GM23338 (cell line): Measurements from ENCODE around the gene ANKRD13C. TPM values are rescaled to one million over a fixed set of nuclear protein-coding genes. Genes with fewer than 3 reads are reported as not detected.
A peak's percentile ranks its signal among the peaks of the same experiment; 100 is the strongest.

ENCODE experiments used
- ATAC-seq: fragments of 200-7000 bp; cut with Tn5 transposase; 3 replicates; pipeline ENCODE4 v1.9.1; 2020
- DNase-seq: peaks from one replicate; pipeline ENCODE4 v3.0.0-alpha.2; 2015; ENCODE audit warnings: low spot score
- H2AFZ ChIP-seq: fragments of 200-600 bp; sonication (generic); 2 replicates; pipeline ENCODE4 v1.8.0; 2016; ENCODE audit warnings: antibody characterized with exemption, mild to moderate bottlenecking, moderate library complexity
- H3F3A ChIP-seq: fragments of 200-600 bp; sonication (generic); replicated peaks from 2 replicates; pipeline ENCODE4 v1.8.0; 2017; ENCODE audit warnings: antibody characterized with exemption, mixed run types, low read depth
- H3K27ac ChIP-seq: fragments of 200-600 bp; sonication (generic); 2 replicates; pipeline ENCODE4 v1.6.1; 2016; ENCODE audit warnings: low read depth
- H3K27me3 ChIP-seq: fragments of 200-600 bp; sonication (generic); 2 replicates; pipeline ENCODE4 v1.8.0; 2016; ENCODE audit warnings: mild to moderate bottlenecking, mixed run types, moderate library complexity; ENCODE audit not compliant: insufficient read depth
- H3K36me3 ChIP-seq: fragments of 200-600 bp; sonication (generic); 2 replicates; pipeline ENCODE4 v1.8.0; 2016; ENCODE audit warnings: mild to moderate bottlenecking; ENCODE audit not compliant: insufficient read depth
- H3K4me1 ChIP-seq: fragments of 200-600 bp; sonication (generic); 2 replicates; pipeline ENCODE4 v1.8.0; 2016; ENCODE audit warnings: mild to moderate bottlenecking, moderate library complexity; ENCODE audit not compliant: insufficient read depth
- H3K4me2 ChIP-seq: fragments of 200-600 bp; sonication (generic); 2 replicates; pipeline ENCODE4 v1.7.1; 2017; ENCODE audit warnings: mixed run types
- H3K4me3 ChIP-seq: fragments of 200-600 bp; sonication (generic); 2 replicates; pipeline ENCODE4 v1.6.1; 2016; ENCODE audit warnings: mixed run types
- H3K79me2 ChIP-seq: fragments of 200-600 bp; sonication (generic); replicated peaks from 2 replicates; pipeline ENCODE4 v1.8.0; 2017; ENCODE audit warnings: mild to moderate bottlenecking; ENCODE audit not compliant: insufficient read depth
- H3K9me2 ChIP-seq: fragments of 200-600 bp; sonication (generic); 2 replicates; pipeline ENCODE4 v1.8.0; 2017; ENCODE audit not compliant: insufficient read depth
- H4K20me1 ChIP-seq: fragments of 200-600 bp; sonication (generic); replicated peaks from 2 replicates; pipeline ENCODE4 v1.8.0; 2017; ENCODE audit warnings: mild to moderate bottlenecking; ENCODE audit not compliant: insufficient read depth
- H3K27ac Mint-ChIP-seq: 2 replicates; pipeline ENCODE4 v1.8.0; 2020; ENCODE audit warnings: inconsistent platforms, mild to moderate bottlenecking, moderate library complexity, mixed read lengths
- H3K27me3 Mint-ChIP-seq: 3 replicates; pipeline ENCODE4 v1.8.0; 2022; ENCODE audit warnings: low read depth, mild to moderate bottlenecking, moderate library complexity, mixed read lengths, inconsistent platforms; ENCODE audit not compliant: insufficient read depth, poor library complexity
- H3K36me3 Mint-ChIP-seq: 3 replicates; pipeline ENCODE4 v1.8.0; 2021; ENCODE audit warnings: low read depth, mild to moderate bottlenecking, inconsistent platforms, moderate library complexity, mixed read lengths
- H3K4me1 Mint-ChIP-seq: 3 replicates; pipeline ENCODE4 v1.8.0; 2020; ENCODE audit warnings: mild to moderate bottlenecking, inconsistent platforms, mixed read lengths
- H3K4me3 Mint-ChIP-seq: 3 replicates; pipeline ENCODE4 v1.8.0; 2021; ENCODE audit warnings: moderate library complexity, mild to moderate bottlenecking, inconsistent platforms, mixed read lengths
- H3K9me3 Mint-ChIP-seq: 3 replicates; pipeline ENCODE4 v1.8.0; 2020; ENCODE audit warnings: moderate library complexity, mild to moderate bottlenecking, inconsistent platforms, mixed read lengths
- CREB1 ChIP-seq: fragments of 250-450 bp; sonication (Bioruptor Pico); IDR thresholded peaks from 2 replicates; pipeline ENCODE4 v1.5.0; 2020; ENCODE audit warnings: low read depth, mild to moderate bottlenecking, moderate library complexity
- EZH2 ChIP-seq: fragments of 200-600 bp; sonication (generic); IDR thresholded peaks from one replicate; pipeline ENCODE4 v1.8.0; 2017; ENCODE audit warnings: antibody characterized with exemption, mild to moderate bottlenecking, low read depth; ENCODE audit not compliant: unreplicated experiment
- EZH2phosphoT487 ChIP-seq: fragments of 200-600 bp; sonication (generic); IDR thresholded peaks from one replicate; pipeline ENCODE4 v1.8.1; 2018; ENCODE audit warnings: antibody characterized with exemption; ENCODE audit not compliant: unreplicated experiment
- JUNB ChIP-seq: IDR thresholded peaks from one replicate; pipeline ENCODE4 v1.6.1; 2016; ENCODE audit warnings: antibody characterized with exemption; ENCODE audit not compliant: unreplicated experiment
- POLR2AphosphoS5 ChIP-seq: IDR thresholded peaks from 2 replicates; pipeline ENCODE4 v1.6.1; 2016; ENCODE audit warnings: antibody characterized with exemption, low read depth
- ZNF114 ChIP-seq: fragments of 250-450 bp; sonication (Bioruptor Pico); IDR thresholded peaks from 2 replicates; pipeline ENCODE4 v1.5.0; 2020; ENCODE audit warnings: mild to moderate bottlenecking, moderate library complexity
- ZNF331 ChIP-seq: fragments of 250-450 bp; sonication (Bioruptor Pico); IDR thresholded peaks from 2 replicates; pipeline ENCODE4 v1.5.0; 2020; ENCODE audit warnings: low read depth, mild to moderate bottlenecking, moderate library complexity
- polyA plus RNA-seq: library from polyadenylated mRNA; unstranded; fragments of >200 nt; fragmentation: Nextera tagmentation; extraction: Ambion mirVana; gene quantifications from 2 replicates; pipeline ENCODE4 v1.2.1, GENCODE V29; 2016
- total RNA-seq: library from RNA; depleted of rRNA; stranded (reverse); fragments of >200 nt; shearing (Covaris generic); gene quantifications from 2 replicates; pipeline ENCODE4 v1.2.3, GENCODE V29; 2014
- TF ChIP-seq, protein P1 (sequence below), 2 experiments: fragments of 200-600 bp in 1 of 2; sonication (generic) in 1 of 2; conservative IDR thresholded peaks; 2 replicates each; pipeline versions ENCODE4 v1.5.1 to v1.6.1; 2016 to 2017; ENCODE audit warnings: antibody characterized with exemption in 2 of 2, low read depth in 2 of 2, mild to moderate bottlenecking in 2 of 2, moderate library complexity in 1 of 2
- TF ChIP-seq, protein P2 (sequence below): IDR thresholded peaks from 2 replicates; pipeline ENCODE4 v1.6.1; 2016; ENCODE audit warnings: antibody characterized with exemption
- TF ChIP-seq, protein P3 (sequence below): fragments of 250-450 bp; sonication (Bioruptor Pico); IDR thresholded peaks from 2 replicates; pipeline ENCODE4 v1.5.0; 2020; ENCODE audit warnings: mild to moderate bottlenecking, moderate library complexity

Gene ANKRD13C
- total and polyA plus RNA-seq, 2 experiments from 2014 or later: 12.3 to 32.5 TPM

- DNase-seq (no peak), ATAC-seq (no peak)
- no peak overlapping the region for H3K4me3 Mint-ChIP-seq
- Histone ChIP-seq H3F3A (no peaks in the 10 kb centered on the region; the same call in 1 of the 2 replicates), H3K36me3 (no peaks in the 10 kb centered on the region), H2AFZ (no peak overlapping the region), H3K4me1 (peaks cover 8% of the 10 kb centered on the region; the same call in 1 of the 2 replicates), H3K4me3 (no peak overlapping the region), H3K9me2 (no peaks in the 10 kb centered on the region), H3K27me3 (no peaks in the 10 kb centered on the region), H3K27ac (no peak overlapping the region), H3K79me2 (peaks cover 9% of the 10 kb centered on the region; the same call in 1 of the 2 replicates), H3K4me2 (no peak overlapping the region), H4K20me1 (no peaks in the 10 kb centered on the region)
- no peaks in the 10 kb centered on the region; the same call in 2 of the 3 replicates for H3K9me3 Mint-ChIP-seq
- H3K36me3 Mint-ChIP-seq: no peaks in the 10 kb centered on the region
- H3K4me1 Mint-ChIP-seq: peaks cover 20% of the 10 kb centered on the region
- H3K27me3 Mint-ChIP-seq: peaks cover 6% of the 10 kb centered on the region
- no peak overlapping the region for H3K27ac Mint-ChIP-seq
- no peak for TF ChIP-seq POLR2AphosphoS5
- TF ChIP-seq ZNF114 (CRISPR knock-in tag): no peak
- TF ChIP-seq ZNF331 (CRISPR knock-in tag): no peak
- TF ChIP-seq EZH2phosphoT487: no peak
- TF ChIP-seq JUNB: no peak
- TF ChIP-seq, protein P1, sequence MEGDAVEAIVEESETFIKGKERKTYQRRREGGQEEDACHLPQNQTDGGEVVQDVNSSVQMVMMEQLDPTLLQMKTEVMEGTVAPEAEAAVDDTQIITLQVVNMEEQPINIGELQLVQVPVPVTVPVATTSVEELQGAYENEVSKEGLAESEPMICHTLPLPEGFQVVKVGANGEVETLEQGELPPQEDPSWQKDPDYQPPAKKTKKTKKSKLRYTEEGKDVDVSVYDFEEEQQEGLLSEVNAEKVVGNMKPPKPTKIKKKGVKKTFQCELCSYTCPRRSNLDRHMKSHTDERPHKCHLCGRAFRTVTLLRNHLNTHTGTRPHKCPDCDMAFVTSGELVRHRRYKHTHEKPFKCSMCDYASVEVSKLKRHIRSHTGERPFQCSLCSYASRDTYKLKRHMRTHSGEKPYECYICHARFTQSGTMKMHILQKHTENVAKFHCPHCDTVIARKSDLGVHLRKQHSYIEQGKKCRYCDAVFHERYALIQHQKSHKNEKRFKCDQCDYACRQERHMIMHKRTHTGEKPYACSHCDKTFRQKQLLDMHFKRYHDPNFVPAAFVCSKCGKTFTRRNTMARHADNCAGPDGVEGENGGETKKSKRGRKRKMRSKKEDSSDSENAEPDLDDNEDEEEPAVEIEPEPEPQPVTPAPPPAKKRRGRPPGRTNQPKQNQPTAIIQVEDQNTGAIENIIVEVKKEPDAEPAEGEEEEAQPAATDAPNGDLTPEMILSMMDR (conservative IDR thresholded peaks at IDR 0.05; ENCODE audit: low read depth in 2 of 2): no peak
- TF ChIP-seq, protein P2, sequence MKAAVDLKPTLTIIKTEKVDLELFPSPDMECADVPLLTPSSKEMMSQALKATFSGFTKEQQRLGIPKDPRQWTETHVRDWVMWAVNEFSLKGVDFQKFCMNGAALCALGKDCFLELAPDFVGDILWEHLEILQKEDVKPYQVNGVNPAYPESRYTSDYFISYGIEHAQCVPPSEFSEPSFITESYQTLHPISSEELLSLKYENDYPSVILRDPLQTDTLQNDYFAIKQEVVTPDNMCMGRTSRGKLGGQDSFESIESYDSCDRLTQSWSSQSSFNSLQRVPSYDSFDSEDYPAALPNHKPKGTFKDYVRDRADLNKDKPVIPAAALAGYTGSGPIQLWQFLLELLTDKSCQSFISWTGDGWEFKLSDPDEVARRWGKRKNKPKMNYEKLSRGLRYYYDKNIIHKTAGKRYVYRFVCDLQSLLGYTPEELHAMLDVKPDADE: no peak
These were observed 4.5 kb upstream of the ANKRD13C start for GRCh38 chr1:70358921-70359564.

DNA sequence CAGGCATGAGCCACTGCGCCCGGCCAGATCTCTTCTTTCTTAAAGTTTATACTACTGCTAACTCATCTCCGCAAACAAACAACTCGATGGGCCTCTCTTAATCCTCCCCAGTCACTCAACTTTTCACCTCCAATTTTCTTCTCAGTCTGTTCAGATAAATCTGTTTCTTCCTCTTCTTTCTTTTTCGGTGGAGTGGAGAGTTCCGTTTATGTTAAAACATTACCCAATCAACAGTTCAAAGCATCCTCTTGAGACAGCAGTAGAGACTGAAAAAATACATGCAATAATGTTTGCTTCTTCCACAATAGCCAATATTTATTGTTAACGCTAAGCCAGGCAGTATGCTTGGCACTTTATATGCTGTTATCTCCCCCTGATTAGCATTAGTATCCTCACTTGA lies 1.4 kb upstream of the ANKRD13C start:
- Histone ChIP-seq H3K4me1 (peaks cover 15% of the 10 kb centered on the region), H3K4me2 (peak overlapping the region; percentile 93; the same call in 1 of the 2 replicates)
- peak overlapping the region; percentile 86 for H3K4me3 Mint-ChIP-seq
- TF ChIP-seq CREB1 (CRISPR knock-in tag): no peak
- no peak for TF ChIP-seq EZH2
- no peak for TF ChIP-seq EZH2phosphoT487
- TF ChIP-seq, protein P3, sequence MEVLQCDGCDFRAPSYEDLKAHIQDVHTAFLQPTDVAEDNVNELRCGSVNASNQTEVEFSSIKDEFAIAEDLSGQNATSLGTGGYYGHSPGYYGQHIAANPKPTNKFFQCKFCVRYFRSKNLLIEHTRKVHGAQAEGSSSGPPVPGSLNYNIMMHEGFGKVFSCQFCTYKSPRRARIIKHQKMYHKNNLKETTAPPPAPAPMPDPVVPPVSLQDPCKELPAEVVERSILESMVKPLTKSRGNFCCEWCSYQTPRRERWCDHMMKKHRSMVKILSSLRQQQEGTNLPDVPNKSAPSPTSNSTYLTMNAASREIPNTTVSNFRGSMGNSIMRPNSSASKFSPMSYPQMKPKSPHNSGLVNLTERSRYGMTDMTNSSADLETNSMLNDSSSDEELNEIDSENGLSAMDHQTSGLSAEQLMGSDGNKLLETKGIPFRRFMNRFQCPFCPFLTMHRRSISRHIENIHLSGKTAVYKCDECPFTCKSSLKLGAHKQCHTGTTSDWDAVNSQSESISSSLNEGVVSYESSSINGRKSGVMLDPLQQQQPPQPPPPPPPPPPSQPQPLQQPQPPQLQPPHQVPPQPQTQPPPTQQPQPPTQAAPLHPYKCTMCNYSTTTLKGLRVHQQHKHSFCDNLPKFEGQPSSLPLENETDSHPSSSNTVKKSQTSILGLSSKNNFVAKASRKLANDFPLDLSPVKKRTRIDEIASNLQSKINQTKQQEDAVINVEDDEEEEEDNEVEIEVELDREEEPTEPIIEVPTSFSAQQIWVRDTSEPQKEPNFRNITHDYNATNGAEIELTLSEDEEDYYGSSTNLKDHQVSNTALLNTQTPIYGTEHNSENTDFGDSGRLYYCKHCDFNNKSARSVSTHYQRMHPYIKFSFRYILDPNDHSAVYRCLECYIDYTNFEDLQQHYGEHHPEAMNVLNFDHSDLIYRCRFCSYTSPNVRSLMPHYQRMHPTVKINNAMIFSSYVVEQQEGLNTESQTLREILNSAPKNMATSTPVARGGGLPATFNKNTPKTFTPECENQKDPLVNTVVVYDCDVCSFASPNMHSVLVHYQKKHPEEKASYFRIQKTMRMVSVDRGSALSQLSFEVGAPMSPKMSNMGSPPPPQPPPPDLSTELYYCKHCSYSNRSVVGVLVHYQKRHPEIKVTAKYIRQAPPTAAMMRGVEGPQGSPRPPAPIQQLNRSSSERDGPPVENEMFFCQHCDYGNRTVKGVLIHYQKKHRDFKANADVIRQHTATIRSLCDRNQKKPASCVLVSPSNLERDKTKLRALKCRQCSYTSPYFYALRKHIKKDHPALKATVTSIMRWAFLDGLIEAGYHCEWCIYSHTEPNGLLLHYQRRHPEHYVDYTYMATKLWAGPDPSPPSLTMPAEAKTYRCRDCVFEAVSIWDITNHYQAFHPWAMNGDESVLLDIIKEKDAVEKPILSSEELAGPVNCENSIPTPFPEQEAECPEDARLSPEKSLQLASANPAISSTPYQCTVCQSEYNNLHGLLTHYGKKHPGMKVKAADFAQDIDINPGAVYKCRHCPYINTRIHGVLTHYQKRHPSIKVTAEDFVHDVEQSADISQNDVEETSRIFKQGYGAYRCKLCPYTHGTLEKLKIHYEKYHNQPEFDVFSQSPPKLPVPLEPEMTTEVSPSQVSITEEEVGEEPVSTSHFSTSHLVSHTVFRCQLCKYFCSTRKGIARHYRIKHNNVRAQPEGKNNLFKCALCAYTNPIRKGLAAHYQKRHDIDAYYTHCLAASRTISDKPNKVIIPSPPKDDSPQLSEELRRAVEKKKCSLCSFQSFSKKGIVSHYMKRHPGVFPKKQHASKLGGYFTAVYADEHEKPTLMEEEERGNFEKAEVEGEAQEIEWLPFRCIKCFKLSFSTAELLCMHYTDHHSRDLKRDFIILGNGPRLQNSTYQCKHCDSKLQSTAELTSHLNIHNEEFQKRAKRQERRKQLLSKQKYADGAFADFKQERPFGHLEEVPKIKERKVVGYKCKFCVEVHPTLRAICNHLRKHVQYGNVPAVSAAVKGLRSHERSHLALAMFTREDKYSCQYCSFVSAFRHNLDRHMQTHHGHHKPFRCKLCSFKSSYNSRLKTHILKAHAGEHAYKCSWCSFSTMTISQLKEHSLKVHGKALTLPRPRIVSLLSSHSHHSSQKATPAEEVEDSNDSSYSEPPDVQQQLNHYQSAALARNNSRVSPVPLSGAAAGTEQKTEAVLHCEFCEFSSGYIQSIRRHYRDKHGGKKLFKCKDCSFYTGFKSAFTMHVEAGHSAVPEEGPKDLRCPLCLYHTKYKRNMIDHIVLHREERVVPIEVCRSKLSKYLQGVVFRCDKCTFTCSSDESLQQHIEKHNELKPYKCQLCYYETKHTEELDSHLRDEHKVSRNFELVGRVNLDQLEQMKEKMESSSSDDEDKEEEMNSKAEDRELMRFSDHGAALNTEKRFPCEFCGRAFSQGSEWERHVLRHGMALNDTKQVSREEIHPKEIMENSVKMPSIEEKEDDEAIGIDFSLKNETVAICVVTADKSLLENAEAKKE (CRISPR knock-in tag): no peak

More for the DNA sequence above, 1.4 kb upstream of the ANKRD13C start:
- Histone ChIP-seq H4K20me1 (peaks cover 12% of the 10 kb centered on the region; the same call in 1 of the 2 replicates), H3K4me3 (peak overlapping the region; percentile 74; the same call in 1 of the 2 replicates), H3K36me3 (no peaks in the 10 kb centered on the region), H3K79me2 (peaks cover 41% of the 10 kb centered on the region), H3F3A (no peaks in the 10 kb centered on the region; the same call in 1 of the 2 replicates), H3K9me2 (no peaks in the 10 kb centered on the region), H3K27me3 (no peaks in the 10 kb centered on the region), H3K27ac (peak overlapping the region; percentile 99; the same call in 1 of the 2 replicates), H2AFZ (no peak overlapping the region)
- no peak for ATAC-seq
- Mint-ChIP-seq H3K27me3 (peaks cover 10% of the 10 kb centered on the region), H3K36me3 (peaks cover 2% of the 10 kb centered on the region; the same call in 1 of the 3 replicates), H3K4me1 (peaks cover 16% of the 10 kb centered on the region), H3K9me3 (no peaks in the 10 kb centered on the region; the same call in 2 of the 3 replicates), H3K27ac (0 out of 2 replicates have a peak overlapping the region, but pooled peaks have one; percentile 5)
- no peak for DNase-seq
